Urinary bladder (tissue), 4 donors: ENCODE data around the gene CYP26B1. TPM values are rescaled to one million over a fixed set of nuclear protein-coding genes. Genes with fewer than 3 reads are reported as not detected.

Experiments used
- DNase-seq: peaks from one replicate; pipeline ENCODE4 v3.0.0-alpha.2; 2015; ENCODE audit errors: extremely low spot score
- H3K27ac ChIP-seq: one replicate; pipeline ENCODE4 v1.5.1; 2013; ENCODE audit warnings: low read depth, mild to moderate bottlenecking, moderate library complexity
- H3K36me3 ChIP-seq: one replicate; pipeline ENCODE4 v1.6.1; 2013; ENCODE audit warnings: mild to moderate bottlenecking, moderate library complexity; ENCODE audit not compliant: insufficient read depth
- H3K4me1 ChIP-seq: one replicate; pipeline ENCODE4 v1.6.1; 2013; ENCODE audit warnings: mild to moderate bottlenecking, moderate library complexity; ENCODE audit not compliant: insufficient read depth
- H3K4me3 ChIP-seq: one replicate; pipeline ENCODE4 v1.5.1; 2013; ENCODE audit warnings: low read depth, low read length
- WGBS: extraction: QIAGEN DNeasy Blood & Tissue Kit; methylation state at CpG from one replicate; pipeline ENCODE4 v1.1.7; 2013; 5-methylcytosine and 5-hydroxymethylcytosine counted together
- polyA plus RNA-seq: library from polyadenylated mRNA; stranded (reverse); fragments of 200-250 nt; gene quantifications from one replicate; pipeline ENCODE4 v1.2.3, GENCODE V29; 2013
- total RNA-seq: library from RNA; depleted of rRNA; stranded (reverse); fragments of >200 nt; gene quantifications from one replicate; pipeline ENCODE4 v1.2.3, GENCODE V29; 2014
- donor health status: healthy with polysubstance abuse.
- donor health status: healthy.

Gene CYP26B1
- total and polyA plus RNA-seq, 2 donors = 4.7 to 6.1 TPM

GRCh38 chr2:72166279-72166678 lies 18.6 kb upstream of the CYP26B1 start:
- H3K4me3 ChIP-seq = no peak overlapping the region
- no peak overlapping the region for H3K27ac ChIP-seq
- 71% methylated on average over 3 of the region's 3 CpGs for WGBS
- H3K4me1 ChIP-seq = no peaks in the 10 kb centered on the region
- DNase-seq = no peak
- no peaks in the 10 kb centered on the region for H3K36me3 ChIP-seq

GRCh38 chr2:72165792-72166191 lies 18.1 kb upstream of the CYP26B1 start:
- no peak for DNase-seq
- Histone ChIP-seq H3K27ac (no peak overlapping the region), H3K4me1 (no peaks in the 10 kb centered on the region), H3K4me3 (no peak overlapping the region), H3K36me3 (no peaks in the 10 kb centered on the region)
- WGBS = 76% methylated on average over 3 of the region's 3 CpGs

- no peaks in the 10 kb centered on the region for H3K4me1 ChIP-seq
- no peak overlapping the region for H3K27ac ChIP-seq
- H3K36me3 ChIP-seq = no peaks in the 10 kb centered on the region
- no peak for DNase-seq
- 91% methylated on average over 5 of the region's 5 CpGs for WGBS
- H3K4me3 ChIP-seq = no peak overlapping the region
Observed at GRCh38 chr2:72162574-72162973, 14.9 kb upstream of the CYP26B1 start.

- Histone ChIP-seq H3K27ac (no peak overlapping the region), H3K4me3 (no peak overlapping the region), H3K36me3 (no peaks in the 10 kb centered on the region), H3K4me1 (no peaks in the 10 kb centered on the region)
- no peak for DNase-seq
- WGBS = 94% methylated on average over 12 of the region's 12 CpGs
Observed at GRCh38 chr2:72159211-72159993, 11.7 kb upstream of the CYP26B1 start.

GRCh38 chr2:72157871-72158771 lies 10.5 kb upstream of the CYP26B1 start:
- Histone ChIP-seq H3K4me3 (no peak overlapping the region), H3K36me3 (no peaks in the 10 kb centered on the region), H3K4me1 (no peaks in the 10 kb centered on the region), H3K27ac (no peak overlapping the region)
- WGBS = 83% methylated on average over 8 of the region's 8 CpGs
- no peak for DNase-seq

- no peaks in the 10 kb centered on the region for H3K4me1 ChIP-seq
- no peak overlapping the region for H3K4me3 ChIP-seq
- no peaks in the 10 kb centered on the region for H3K36me3 ChIP-seq
- WGBS = 75% methylated on average over 2 of the region's 2 CpGs
- no peak overlapping the region for H3K27ac ChIP-seq
- no peak for DNase-seq
Observed at GRCh38 chr2:72156872-72157271, 9.2 kb upstream of the CYP26B1 start.

GRCh38 chr2:72155737-72156136 lies 8.1 kb upstream of the CYP26B1 start:
- DNase-seq = no peak
- Histone ChIP-seq H3K36me3 (no peaks in the 10 kb centered on the region), H3K27ac (no peak overlapping the region), H3K4me3 (no peak overlapping the region), H3K4me1 (no peaks in the 10 kb centered on the region)
- WGBS = 95% methylated on average over 5 of the region's 5 CpGs

GRCh38 chr2:72155151-72155550 lies 7.5 kb upstream of the CYP26B1 start:
- H3K4me1 ChIP-seq = no peaks in the 10 kb centered on the region
- H3K36me3 ChIP-seq = no peaks in the 10 kb centered on the region
- H3K27ac ChIP-seq = no peak overlapping the region
- WGBS = 89% methylated on average over 3 of the region's 3 CpGs
- no peak overlapping the region for H3K4me3 ChIP-seq
- no peak for DNase-seq

GRCh38 chr2:72154386-72154975 lies 6.8 kb upstream of the CYP26B1 start:
- 83% methylated on average over 16 of the region's 16 CpGs for WGBS
- Histone ChIP-seq H3K4me1 (no peaks in the 10 kb centered on the region), H3K4me3 (no peak overlapping the region), H3K27ac (no peak overlapping the region), H3K36me3 (no peaks in the 10 kb centered on the region)
- DNase-seq = no peak

GRCh38 chr2:72153924-72154323 lies 6.3 kb upstream of the CYP26B1 start:
- no peak overlapping the region for H3K27ac ChIP-seq
- no peak for DNase-seq
- no peak overlapping the region for H3K4me3 ChIP-seq
- H3K4me1 ChIP-seq = no peaks in the 10 kb centered on the region
- H3K36me3 ChIP-seq = no peaks in the 10 kb centered on the region
- WGBS = 89% methylated on average over 5 of the region's 5 CpGs

- Histone ChIP-seq H3K36me3 (no peaks in the 10 kb centered on the region), H3K4me3 (no peak overlapping the region), H3K27ac (no peak overlapping the region), H3K4me1 (no peaks in the 10 kb centered on the region)
- 87% methylated on average over 18 of the region's 18 CpGs for WGBS
- no peak for DNase-seq
Observed at GRCh38 chr2:72153026-72153791, 5.5 kb upstream of the CYP26B1 start.

GRCh38 chr2:72150861-72151356 lies 3.2 kb upstream of the CYP26B1 start:
- 69% methylated on average over 2 of the region's 2 CpGs for WGBS
- no peak for DNase-seq

More at GRCh38 chr2:72150861-72151356, 3.2 kb upstream of the CYP26B1 start:
- no peaks in the 10 kb centered on the region for H3K36me3 ChIP-seq
- H3K4me1 ChIP-seq = no peaks in the 10 kb centered on the region
- H3K27ac ChIP-seq = no peak overlapping the region
- no peak overlapping the region for H3K4me3 ChIP-seq
